Skeletal muscle tissue (tissue), 4 donors: ENCODE results near the gene LTBR. TPM values are rescaled to one million over a fixed set of nuclear protein-coding genes. Genes with fewer than 3 reads are reported as not detected.

ENCODE experiments used
- H3K27ac ChIP-seq: one replicate; pipeline ENCODE4 v1.7.0; 2013; ENCODE audit warnings: mild to moderate bottlenecking, low read depth, low read length, inconsistent platforms
- H3K27me3 ChIP-seq, 3 donors: one replicate each; pipeline ENCODE4 v1.7.0; 2013; ENCODE audit warnings: low read length in 3 of 3; ENCODE audit not compliant: control insufficient read depth in 3 of 3, insufficient read depth in 3 of 3
- H3K36me3 ChIP-seq, 3 donors: one replicate each; pipeline ENCODE4 v1.7.0; 2013; ENCODE audit warnings: low read length in 3 of 3; ENCODE audit not compliant: control insufficient read depth in 3 of 3, insufficient read depth in 3 of 3
- H3K4me1 ChIP-seq, 3 donors: one replicate each; pipeline ENCODE4 v1.7.0; 2013; ENCODE audit warnings: low read length in 3 of 3, mild to moderate bottlenecking in 3 of 3; ENCODE audit not compliant: control insufficient read depth in 3 of 3, insufficient read depth in 3 of 3
- H3K4me3 ChIP-seq, 3 donors: one replicate each; pipeline ENCODE4 v1.7.0; 2013; ENCODE audit warnings: low read length in 3 of 3
- H3K9ac ChIP-seq, 3 donors: one replicate each; pipeline ENCODE4 v1.7.0; 2013; ENCODE audit warnings: low read length in 3 of 3, mild to moderate bottlenecking in 3 of 3, moderate library complexity in 2 of 3, low read depth in 1 of 3
- H3K9me3 ChIP-seq, 3 donors: one replicate each; pipeline ENCODE4 v1.7.0; 2013; ENCODE audit warnings: low read length in 3 of 3; ENCODE audit not compliant: control insufficient read depth in 3 of 3
- total RNA-seq: library from RNA; depleted of rRNA; stranded (reverse); fragments of >200 nt; gene quantifications from one replicate; pipeline ENCODE4 v1.2.3, GENCODE V29; 2014
- donor health status: Osteomylitis.

Gene LTBR
- total RNA-seq, 1 donor from 2014 or later = 11.0 TPM

DNA sequence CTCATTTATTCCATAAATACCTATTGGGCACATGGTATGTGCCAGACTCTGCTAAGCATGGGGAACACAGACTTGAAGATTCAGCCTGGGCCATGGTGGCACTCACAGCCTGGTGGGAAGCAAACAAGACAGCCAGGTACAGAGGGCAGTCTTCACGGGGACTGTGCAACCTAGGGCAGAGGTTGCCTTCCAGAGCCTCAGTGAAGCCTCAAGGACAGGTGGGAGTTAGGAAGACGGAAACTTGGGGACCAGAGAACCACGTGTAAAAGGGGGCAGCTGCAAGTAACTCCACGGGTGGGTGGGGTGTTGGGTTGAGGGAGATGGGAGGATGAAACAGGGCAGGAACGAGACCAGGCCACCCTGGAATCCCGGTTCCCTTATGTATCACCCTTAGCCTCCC is 980 bp upstream of the LTBR start:
- Histone ChIP-seq H3K36me3 (peaks cover 17 to 25% (median 19%) of the 10 kb centered on the region in 3 donors), H3K9ac (peak overlapping the region; percentile 93 to 98 (median 97)), H3K4me1 (peaks cover 22 to 35% (median 26%) of the 10 kb centered on the region in 3 donors), H3K27ac (peak overlapping the region; percentile 95), H3K4me3 (peak overlapping the region; percentile 66 to 94 (median 87)), H3K27me3 (no peaks in the 10 kb centered on the region), H3K9me3 (no peaks in the 10 kb centered on the region)

DNA sequence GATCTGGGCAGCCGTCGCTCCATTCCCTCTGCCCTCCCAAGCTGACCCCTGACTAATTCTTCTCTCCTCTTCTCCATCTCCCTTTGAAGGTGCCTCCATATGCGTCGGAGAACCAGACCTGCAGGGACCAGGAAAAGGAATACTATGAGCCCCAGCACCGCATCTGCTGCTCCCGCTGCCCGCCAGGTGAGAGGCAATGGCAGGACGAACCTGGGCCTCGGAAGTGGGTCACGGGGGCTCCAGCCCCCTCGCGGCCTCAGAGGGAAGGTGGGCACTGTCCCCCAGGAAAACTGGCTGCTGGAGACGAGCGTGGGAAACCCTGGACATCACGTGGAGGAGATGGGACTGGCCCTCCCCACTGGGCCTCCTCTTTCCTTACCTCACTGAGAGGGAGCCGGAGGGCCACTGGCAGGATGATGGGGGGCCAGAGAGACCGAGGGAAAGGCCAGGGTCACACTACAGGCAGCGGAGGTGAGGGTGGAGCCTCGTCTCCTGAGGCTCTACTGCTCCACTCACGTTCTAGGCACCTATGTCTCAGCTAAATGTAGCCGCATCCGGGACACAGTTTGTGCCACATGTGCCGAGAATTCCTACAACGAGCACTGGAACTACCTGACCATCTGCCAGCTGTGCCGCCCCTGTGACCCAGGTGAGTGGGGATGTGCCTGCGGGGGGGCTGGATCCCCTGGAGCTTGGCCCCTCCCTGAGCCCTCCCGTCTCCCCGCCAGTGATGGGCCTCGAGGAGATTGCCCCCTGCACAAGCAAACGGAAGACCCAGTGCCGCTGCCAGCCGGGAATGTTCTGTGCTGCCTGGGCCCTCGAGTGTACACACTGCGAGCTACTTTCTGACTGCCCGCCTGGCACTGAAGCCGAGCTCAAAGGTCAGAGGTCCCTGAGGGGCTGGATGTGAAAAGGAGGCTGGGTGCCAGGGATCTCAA is 806 bp downstream of the LTBR start:
- Histone ChIP-seq H3K4me1 (peaks cover 22 to 35% (median 22%) of the 10 kb centered on the region in 3 donors), H3K9ac (peak overlapping the region; percentile 92 to 98 (median 97))

DNA sequence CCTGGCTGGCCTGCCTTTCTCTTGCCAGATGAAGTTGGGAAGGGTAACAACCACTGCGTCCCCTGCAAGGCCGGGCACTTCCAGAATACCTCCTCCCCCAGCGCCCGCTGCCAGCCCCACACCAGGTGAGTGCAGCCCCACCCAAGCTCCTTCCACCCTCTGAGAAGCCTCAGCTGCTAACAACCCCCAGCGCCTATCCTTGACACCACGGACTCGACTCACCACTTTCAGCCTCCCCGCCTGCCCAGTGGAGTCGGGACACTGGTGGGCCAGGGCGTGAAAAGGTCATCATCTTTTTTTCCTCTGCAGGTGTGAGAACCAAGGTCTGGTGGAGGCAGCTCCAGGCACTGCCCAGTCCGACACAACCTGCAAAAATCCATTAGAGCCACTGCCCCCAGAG is 2.1 kb downstream of the LTBR start:
- Histone ChIP-seq H3K9me3 (no peaks in the 10 kb centered on the region), H3K27ac (no peak overlapping the region), H3K4me3 (no peak overlapping the region), H3K27me3 (no peaks in the 10 kb centered on the region), H3K36me3 (peaks cover 40 to 44% (median 40%) of the 10 kb centered on the region in 3 donors), H3K4me1 (peaks cover 22 to 35% (median 22%) of the 10 kb centered on the region in 3 donors), H3K9ac (no peak overlapping the region)

More for the DNA sequence above, 806 bp downstream of the LTBR start:
- peak overlapping the region; percentile 95 for H3K27ac ChIP-seq
- H3K36me3 ChIP-seq = peaks cover 30 to 39% (median 32%) of the 10 kb centered on the region in 3 donors
- H3K9me3 ChIP-seq = no peaks in the 10 kb centered on the region
- no peaks in the 10 kb centered on the region for H3K27me3 ChIP-seq
- H3K4me3 ChIP-seq = peak overlapping the region; percentile 85 to 94 (median 87)

DNA sequence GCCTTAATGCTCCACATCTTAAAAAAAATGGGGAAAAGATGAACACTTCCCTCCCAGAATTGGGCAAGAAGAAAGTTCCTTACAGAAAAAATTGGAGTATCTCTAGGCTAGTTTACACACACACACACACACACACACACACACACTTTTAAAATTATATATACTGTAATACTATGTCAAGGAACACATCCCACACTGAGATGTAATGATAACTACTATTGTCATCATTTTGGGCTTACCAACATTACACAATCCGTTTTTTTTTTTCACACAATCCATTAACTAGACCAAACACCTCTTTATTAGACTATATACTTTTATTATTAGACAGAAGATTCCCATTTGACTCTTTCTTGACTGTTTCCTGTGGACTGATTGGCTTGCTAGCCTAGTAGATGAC is 2.5 kb downstream of the LTBR start:
- no peak overlapping the region for H3K4me3 ChIP-seq
- peaks cover 42 to 47% (median 45%) of the 10 kb centered on the region in 3 donors for H3K36me3 ChIP-seq
- no peak overlapping the region for H3K9ac ChIP-seq
- H3K4me1 ChIP-seq = peaks cover 22 to 35% (median 22%) of the 10 kb centered on the region in 3 donors
- no peaks in the 10 kb centered on the region for H3K27me3 ChIP-seq
- H3K27ac ChIP-seq = no peak overlapping the region
- no peaks in the 10 kb centered on the region for H3K9me3 ChIP-seq

DNA sequence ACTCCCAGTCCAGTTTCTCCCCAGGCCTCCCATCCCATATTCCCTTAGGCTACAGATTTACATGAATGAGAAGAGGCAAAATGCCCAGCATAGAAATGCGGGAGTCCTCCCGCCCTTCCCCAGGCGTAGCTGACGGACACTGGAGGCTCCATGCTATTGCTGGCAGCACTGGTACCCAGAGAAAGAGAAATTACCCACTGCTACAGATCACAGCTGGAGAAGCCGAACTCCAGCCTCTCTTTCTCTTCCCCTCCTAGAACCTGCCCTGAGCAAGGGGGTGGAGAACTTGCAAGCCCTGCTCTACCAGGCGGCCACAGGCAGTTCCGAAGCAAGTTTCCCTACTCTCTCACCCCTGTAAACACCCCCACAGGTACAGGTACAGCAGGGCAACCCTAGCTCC is 3.6 kb downstream of the LTBR start:
- Histone ChIP-seq H3K4me3 (no peak overlapping the region), H3K4me1 (peaks cover 22 to 32% (median 30%) of the 10 kb centered on the region in 3 donors), H3K9me3 (no peaks in the 10 kb centered on the region), H3K27me3 (no peaks in the 10 kb centered on the region), H3K27ac (no peak overlapping the region), H3K36me3 (peaks cover 42 to 47% (median 46%) of the 10 kb centered on the region in 3 donors), H3K9ac (peak overlapping the region in 1 of 3 donors; percentile 25)

DNA sequence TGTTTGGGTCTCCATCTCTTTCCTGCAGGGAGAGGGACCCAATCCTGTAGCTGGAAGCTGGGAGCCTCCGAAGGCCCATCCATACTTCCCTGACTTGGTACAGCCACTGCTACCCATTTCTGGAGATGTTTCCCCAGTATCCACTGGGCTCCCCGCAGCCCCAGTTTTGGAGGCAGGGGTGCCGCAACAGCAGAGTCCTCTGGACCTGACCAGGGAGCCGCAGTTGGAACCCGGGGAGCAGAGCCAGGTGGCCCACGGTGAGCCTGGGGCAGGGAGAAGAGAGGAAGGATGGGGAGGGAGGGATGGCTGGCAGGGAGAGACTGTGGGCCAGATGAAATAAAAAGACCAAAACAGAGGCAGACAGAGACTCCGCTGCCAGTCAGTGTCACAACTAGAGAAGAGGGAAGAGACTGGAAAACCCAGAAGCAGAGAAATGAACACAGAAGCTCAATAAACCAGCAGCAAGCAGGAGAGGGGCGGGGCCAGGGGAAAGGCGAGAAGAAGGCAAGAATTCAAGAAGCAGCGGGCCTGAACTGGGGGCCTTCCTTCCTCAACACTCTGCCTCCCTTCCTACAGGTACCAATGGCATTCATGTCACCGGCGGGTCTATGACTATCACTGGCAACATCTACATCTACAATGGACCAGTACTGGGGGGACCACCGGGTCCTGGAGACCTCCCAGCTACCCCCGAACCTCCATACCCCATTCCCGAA is 6.3 kb downstream of the LTBR start:
- Histone ChIP-seq H3K9ac (no peak overlapping the region), H3K4me1 (peaks cover 2 to 9% (median 8%) of the 10 kb centered on the region in 3 donors), H3K27ac (no peak overlapping the region), H3K27me3 (no peaks in the 10 kb centered on the region), H3K4me3 (no peak overlapping the region), H3K9me3 (no peaks in the 10 kb centered on the region), H3K36me3 (peaks cover 44 to 56% (median 55%) of the 10 kb centered on the region in 3 donors)

DNA sequence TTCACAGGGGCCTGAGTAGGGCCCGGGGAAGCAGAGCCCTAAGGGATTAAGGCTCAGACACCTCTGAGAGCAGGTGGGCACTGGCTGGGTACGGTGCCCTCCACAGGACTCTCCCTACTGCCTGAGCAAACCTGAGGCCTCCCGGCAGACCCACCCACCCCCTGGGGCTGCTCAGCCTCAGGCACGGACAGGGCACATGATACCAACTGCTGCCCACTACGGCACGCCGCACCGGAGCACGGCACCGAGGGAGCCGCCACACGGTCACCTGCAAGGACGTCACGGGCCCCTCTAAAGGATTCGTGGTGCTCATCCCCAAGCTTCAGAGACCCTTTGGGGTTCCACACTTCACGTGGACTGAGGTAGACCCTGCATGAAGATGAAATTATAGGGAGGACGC is 7.1 kb downstream of the LTBR start:
- no peaks in the 10 kb centered on the region for H3K27me3 ChIP-seq
- peaks cover 0 to 7% (median 2%) of the 10 kb centered on the region in 3 donors for H3K4me1 ChIP-seq
- H3K4me3 ChIP-seq = no peak overlapping the region
- H3K36me3 ChIP-seq = peaks cover 41 to 53% (median 53%) of the 10 kb centered on the region in 3 donors
- H3K9me3 ChIP-seq = no peaks in the 10 kb centered on the region
- H3K9ac ChIP-seq = no peak overlapping the region
- H3K27ac ChIP-seq = no peak overlapping the region

DNA sequence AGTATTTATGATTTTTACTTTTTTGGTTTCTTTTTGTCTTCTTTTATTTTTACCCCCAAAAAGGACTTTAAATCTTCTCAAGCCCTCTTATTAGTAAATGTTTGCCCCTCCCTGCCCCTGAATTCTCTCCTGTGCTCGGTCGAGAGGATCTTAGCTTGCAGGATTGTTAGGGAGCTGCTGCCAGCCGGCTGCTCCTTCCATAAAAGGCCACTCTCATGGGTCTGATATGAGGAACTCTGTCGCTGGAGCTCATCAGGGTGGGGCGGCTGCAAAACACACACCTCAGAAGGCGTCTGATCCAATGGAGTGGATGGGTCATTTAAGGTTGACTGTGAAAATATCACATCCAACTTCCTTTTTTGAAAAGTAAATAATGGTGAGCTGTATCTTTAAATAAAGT is 8.5 kb downstream of the LTBR start:
- Histone ChIP-seq H3K36me3 (peaks cover 30 to 42% (median 40%) of the 10 kb centered on the region in 3 donors), H3K27ac (no peak overlapping the region)

DNA sequence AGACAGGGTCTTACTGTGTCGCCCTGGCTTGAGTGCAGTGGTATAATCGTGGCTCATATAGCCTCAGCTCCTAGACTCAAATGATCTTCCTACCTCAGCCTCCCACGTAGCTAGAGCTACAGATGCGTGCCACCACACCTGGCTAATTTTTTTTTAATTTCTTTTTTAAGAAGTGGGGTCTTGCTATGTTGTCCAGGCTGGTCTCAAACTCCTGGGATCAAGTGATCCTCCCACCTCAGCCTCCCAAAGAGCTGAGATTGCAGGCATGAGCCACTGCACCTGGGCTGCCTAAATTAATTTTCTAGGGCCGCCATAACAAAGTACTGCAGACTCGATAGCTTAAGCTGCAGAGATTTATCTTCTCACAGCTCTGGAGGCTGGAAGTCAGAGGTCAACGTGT is 9.1 kb downstream of the LTBR start:
- Histone ChIP-seq H3K36me3 (peaks cover 25 to 36% (median 34%) of the 10 kb centered on the region in 3 donors), H3K9me3 (no peaks in the 10 kb centered on the region), H3K27me3 (no peaks in the 10 kb centered on the region), H3K9ac (no peak overlapping the region), H3K4me3 (no peak overlapping the region), H3K4me1 (peaks cover 0 to 7% (median 0%) of the 10 kb centered on the region in 3 donors), H3K27ac (no peak overlapping the region)

More for the DNA sequence above, 8.5 kb downstream of the LTBR start:
- peak overlapping the region in 1 of 3 donors; percentile 20 for H3K9ac ChIP-seq
- no peak overlapping the region for H3K4me3 ChIP-seq
- no peaks in the 10 kb centered on the region for H3K27me3 ChIP-seq
- H3K4me1 ChIP-seq = peaks cover 0 to 7% (median 0%) of the 10 kb centered on the region in 3 donors
- H3K9me3 ChIP-seq = no peaks in the 10 kb centered on the region
